Aorta (tissue), 5 donors: ENCODE data around the gene RELT. TPM values are rescaled to one million over a fixed set of nuclear protein-coding genes. Genes with fewer than 3 reads are reported as not detected.
A peak's percentile ranks its signal among the peaks of the same experiment; 100 is the strongest.

Source experiments
- ATAC-seq: fragments of 200-7000 bp; cut with Tn5 transposase; one replicate; pipeline ENCODE4 v1.9.1; 2022; ENCODE audit warnings: moderate library complexity; ENCODE audit not compliant: low FRiP score
- DNase-seq, 2 donors: peaks; one replicate each; pipeline ENCODE4 v3.0.0-alpha.2; 2020
- H3K27ac ChIP-seq, 2 donors: one replicate each; pipeline ENCODE4 v1.5.1; 2013; ENCODE audit warnings: low read length in 2 of 2, mild to moderate bottlenecking in 2 of 2, moderate library complexity in 2 of 2, control low read depth in 1 of 2, inconsistent platforms in 1 of 2, low read depth in 1 of 2
- H3K27me3 ChIP-seq, 2 donors: one replicate each; pipeline ENCODE4 v1.6.1; 2013; ENCODE audit warnings: control low read depth in 1 of 2, low read length in 1 of 2, mild to moderate bottlenecking in 1 of 2, moderate library complexity in 1 of 2; ENCODE audit not compliant: insufficient read depth in 2 of 2, control insufficient read depth in 1 of 2
- H3K36me3 ChIP-seq, 2 donors: one replicate each; pipeline ENCODE4 v1.6.1; 2013; ENCODE audit warnings: control low read depth in 1 of 2, low read length in 1 of 2, mild to moderate bottlenecking in 1 of 2; ENCODE audit not compliant: insufficient read depth in 2 of 2, control insufficient read depth in 1 of 2
- H3K4me1 ChIP-seq, 2 donors: one replicate each; pipeline ENCODE4 v1.6.1; 2013; ENCODE audit warnings: low read length in 2 of 2, control low read depth in 1 of 2, mild to moderate bottlenecking in 1 of 2, moderate library complexity in 1 of 2; ENCODE audit not compliant: insufficient read depth in 2 of 2, control insufficient read depth in 1 of 2
- H3K4me3 ChIP-seq, 2 donors: one replicate each; pipeline ENCODE4 v1.5.1; 2013; ENCODE audit warnings: low read length in 2 of 2, control low read depth in 1 of 2, mild to moderate bottlenecking in 1 of 2
- H3K9me3 ChIP-seq: one replicate; pipeline ENCODE4 v1.6.1; 2013; ENCODE audit warnings: mild to moderate bottlenecking, low read length; ENCODE audit not compliant: control insufficient read depth
- WGBS, 2 donors: extraction: QIAGEN DNeasy Blood & Tissue Kit; methylation state at CpG; one replicate each; pipeline ENCODE4 v1.1.7; 2013; 5-methylcytosine and 5-hydroxymethylcytosine counted together
- intact Hi-C, 2 donors: fragments of 100-400 bp; cut with DNase I; formaldehyde crosslinking; loops; one replicate each; pipeline versions ENCODE4 v1.14.2 to v1.15.0; 2022
- long read RNA-seq, 2 donors: library from polyadenylated mRNA; unstranded; transcript quantifications; one replicate each; pipeline ENCODE4 v2.0.0, GENCODE V29; 2020 to 2021
- polyA plus RNA-seq, 2 donors: library from polyadenylated mRNA; stranded (reverse); fragments of 200-250 nt; gene quantifications; one replicate each; pipeline ENCODE4 v1.2.3, GENCODE V29; 2013
- total RNA-seq, 2 donors: library from RNA; stranded (reverse); fragmentation: NEBNext Ultra II Directional; extraction: Animal tissue kit (Norgen Biotek cat#: 25700); gene quantifications; one replicate each; pipeline ENCODE4 v1.2.1, GENCODE V29; 2021
- donor health status: healthy with polysubstance abuse.
- donor health status: Bipolar disorder and iron deficiency.
- donor health status: DM: no; HTN: no; CAD: no.
- donor health status: DM: no; HTN: no; CAD: no.
- donor health status: DM: yes; HTN: yes; CAD: no.

RELT gene, protein sequence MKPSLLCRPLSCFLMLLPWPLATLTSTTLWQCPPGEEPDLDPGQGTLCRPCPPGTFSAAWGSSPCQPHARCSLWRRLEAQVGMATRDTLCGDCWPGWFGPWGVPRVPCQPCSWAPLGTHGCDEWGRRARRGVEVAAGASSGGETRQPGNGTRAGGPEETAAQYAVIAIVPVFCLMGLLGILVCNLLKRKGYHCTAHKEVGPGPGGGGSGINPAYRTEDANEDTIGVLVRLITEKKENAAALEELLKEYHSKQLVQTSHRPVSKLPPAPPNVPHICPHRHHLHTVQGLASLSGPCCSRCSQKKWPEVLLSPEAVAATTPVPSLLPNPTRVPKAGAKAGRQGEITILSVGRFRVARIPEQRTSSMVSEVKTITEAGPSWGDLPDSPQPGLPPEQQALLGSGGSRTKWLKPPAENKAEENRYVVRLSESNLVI
- total RNA-seq (10 to 100 TPM; 11.5 to 13.2 TPM), polyA plus RNA-seq (1 to 10 TPM; 1.1 to 1.3 TPM)
- long read RNA-seq, donor 1, transcript RELT-201 (11 exons, 3,535 nt), result minor isoform, 9 of 50 reads
- long read RNA-seq, donor 1, transcript RELT-204 (5 exons, 3,244 nt), result major isoform, 29 of 50 reads
- long read RNA-seq, donor 1, partial matches to known transcripts, result 6 of 50 reads
- long read RNA-seq, donor 1, other reads (novel, unspliced or antisense), result 6 of 50 reads
- long read RNA-seq, donor 2, partial matches to known transcripts, result 1 of 9 reads
- long read RNA-seq, donor 2, other reads (novel, unspliced or antisense), result 6 of 9 reads

DNA sequence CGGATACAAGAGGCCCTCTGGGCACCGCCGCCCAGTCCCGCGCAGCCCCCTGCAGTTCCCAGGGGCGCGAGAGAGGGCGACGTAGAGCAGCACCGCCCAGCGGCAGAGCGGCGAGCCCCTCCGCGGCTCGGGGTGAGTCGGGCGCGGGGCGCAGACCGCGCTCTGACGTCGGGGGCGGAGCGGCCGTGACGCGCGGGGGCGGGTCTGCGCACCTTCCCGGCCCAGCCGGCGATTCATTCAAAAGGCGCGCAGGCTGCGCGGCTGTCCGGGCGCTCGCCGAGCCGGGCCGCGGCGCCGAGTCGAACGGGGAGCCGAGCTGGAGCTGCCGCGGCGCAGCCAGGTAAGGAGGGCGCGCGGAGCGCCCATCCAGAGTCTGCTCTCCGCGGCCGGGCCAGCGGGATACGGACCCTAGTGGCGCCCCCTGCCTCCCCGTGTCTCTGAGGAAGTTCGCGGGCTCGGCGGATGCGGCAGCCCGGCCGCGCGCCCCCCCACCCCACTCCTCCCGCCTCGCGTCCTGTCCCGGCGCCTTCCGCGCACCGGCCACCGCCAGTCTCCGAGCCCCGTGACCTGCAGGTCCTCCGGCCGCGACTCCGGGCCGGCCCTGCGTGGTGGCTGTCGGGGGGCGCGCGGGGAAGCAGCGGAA lies at the start of gene RELT:
Gene RELT, plus strand, starts transcription at position 240 of the 643 bp plus-strand sequence. CDS start 12,738 bp downstream, outside the sequence.
- Histone ChIP-seq H3K9me3 (no peaks in the 10 kb centered on the region), H3K4me1 (no peaks in the 10 kb centered on the region), H3K27me3 (no peaks in the 10 kb centered on the region), H3K36me3 (no peaks in the 10 kb centered on the region), H3K4me3 (peak within 1 kb of the TSS; percentile 27 to 42), H3K27ac (peak within 1 kb of the TSS in 1 of 2 donors; percentile 50)
- DNase-seq, result peak; percentile 93 to 97
- intact Hi-C loops, result no loop called here
- peak; percentile 95 for ATAC-seq
- 1% methylated on average over 52 to 96 of the region's 96 CpGs for WGBS, 2 donors

DNA sequence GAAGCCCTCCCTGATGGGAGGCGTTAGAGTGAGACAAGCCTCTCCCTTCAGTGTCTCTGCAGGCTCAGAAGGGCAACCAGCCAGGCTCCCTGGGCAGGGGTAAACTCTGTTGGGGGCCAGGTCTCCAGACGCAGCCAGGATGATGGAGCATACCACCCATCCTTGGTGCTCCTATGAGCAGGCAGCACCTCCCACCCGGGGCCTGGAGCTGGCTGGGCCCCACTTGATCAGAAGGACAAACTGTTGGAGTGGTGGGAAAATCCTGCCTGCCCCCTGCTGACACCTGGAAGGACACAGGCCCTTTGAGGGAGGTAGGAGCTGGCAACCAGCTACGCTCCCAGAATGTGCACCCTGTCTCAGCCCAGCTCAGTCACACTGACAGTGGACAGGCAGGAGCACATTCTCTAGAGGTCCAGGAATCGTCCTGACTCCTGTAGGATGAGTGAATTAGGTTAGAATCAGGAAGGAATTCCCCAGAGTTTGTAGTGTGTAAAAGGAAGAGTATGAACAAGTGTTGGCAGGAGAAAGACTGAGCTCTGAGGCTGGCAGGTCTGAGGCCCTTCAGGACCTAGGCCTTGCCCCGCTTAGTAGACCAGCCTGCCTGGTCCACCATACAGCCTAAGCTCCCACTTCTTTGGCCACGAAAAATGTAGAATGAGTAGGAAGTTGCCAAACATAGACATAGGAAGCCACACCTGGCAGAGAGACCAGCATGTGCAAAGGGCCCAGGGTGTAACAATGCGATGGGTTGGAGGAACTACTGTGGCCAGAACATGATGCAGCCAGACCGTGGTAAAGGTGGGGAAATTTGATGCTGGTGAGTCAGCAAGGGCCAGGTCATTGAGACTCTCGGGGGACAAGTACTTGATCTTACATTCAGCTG lies 49.0 kb upstream of the RELT start:
- DNase-seq (no peak), ATAC-seq (no peak)
- peaks cover 0 to 26% of the 10 kb centered on the region in 2 donors for H3K4me1 ChIP-seq
- H3K36me3 ChIP-seq, result no peaks in the 10 kb centered on the region
- WGBS, 2 donors, result 14 to 20% methylated on average over 10 of the region's 10 CpGs
- H3K27ac ChIP-seq, result peak overlapping the region; percentile 41 to 94
- H3K9me3 ChIP-seq, result no peaks in the 10 kb centered on the region
- no peaks in the 10 kb centered on the region for H3K27me3 ChIP-seq
- no peak overlapping the region for H3K4me3 ChIP-seq
- intact Hi-C loops, result no loop called here

DNA sequence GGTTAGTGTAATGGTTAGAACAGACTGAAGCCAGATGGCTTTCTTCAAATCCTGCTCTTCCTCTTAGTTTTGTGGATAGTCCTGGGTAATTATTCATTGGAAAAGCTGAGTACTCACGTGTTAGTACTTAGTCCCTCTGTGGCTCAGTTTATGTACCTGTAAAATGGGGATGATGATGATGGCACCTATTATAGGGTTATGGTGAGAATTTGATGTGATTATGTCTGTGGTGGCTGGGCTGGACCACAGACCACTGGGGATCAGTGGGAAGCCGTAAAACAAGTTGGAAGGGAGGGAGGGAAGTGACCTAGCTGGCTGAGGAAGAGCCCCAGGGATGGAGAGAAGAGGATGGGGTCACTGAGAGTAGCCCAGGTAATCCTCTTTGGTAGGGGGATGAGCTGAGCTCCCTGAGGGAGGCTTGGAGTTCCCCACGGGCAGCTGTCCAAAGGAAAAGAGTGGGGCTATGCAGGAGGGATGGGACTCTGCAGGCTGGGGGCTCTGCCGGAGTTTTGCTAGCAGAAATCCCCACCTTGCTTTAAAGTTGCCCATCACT lies 48.3 kb upstream of the RELT start:
- peak overlapping the region; percentile 37 to 71 for H3K27ac ChIP-seq
- intact Hi-C loops, result no loop called here
- H3K4me3 ChIP-seq, result no peak overlapping the region
- DNase-seq (no peak), ATAC-seq (no peak)
- peaks cover 0 to 26% of the 10 kb centered on the region in 2 donors for H3K4me1 ChIP-seq
- H3K27me3 ChIP-seq, result no peaks in the 10 kb centered on the region
- 41 to 49% methylated on average over 4 of the region's 4 CpGs for WGBS, 2 donors
- no peaks in the 10 kb centered on the region for H3K36me3 ChIP-seq
- no peaks in the 10 kb centered on the region for H3K9me3 ChIP-seq

DNA sequence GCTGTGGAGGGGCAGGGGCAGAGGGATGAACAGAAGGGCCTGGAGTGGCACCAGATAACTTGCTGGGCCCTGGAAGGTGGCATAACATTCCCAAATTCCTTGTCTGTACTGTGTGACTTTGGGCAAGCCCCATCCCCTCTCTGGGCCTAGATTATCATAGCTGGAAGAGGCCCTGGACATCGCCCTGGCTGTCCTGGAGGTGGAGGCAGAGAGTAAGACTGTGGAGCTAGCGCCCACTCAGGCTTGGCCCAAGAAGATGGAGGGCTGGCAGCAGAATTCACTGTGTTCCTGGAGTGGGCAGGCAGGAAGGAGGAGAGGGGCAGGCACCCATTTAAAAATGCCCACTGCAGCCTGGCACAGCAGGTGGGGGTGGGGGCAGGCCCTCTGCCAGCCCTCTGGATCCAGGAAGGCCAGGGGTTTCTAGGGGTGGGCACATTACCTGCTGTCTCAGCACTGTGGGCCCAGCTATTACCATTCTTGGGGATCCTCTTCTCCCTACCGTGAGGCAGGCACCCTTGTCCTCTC lies 45.6 kb upstream of the RELT start:
- Histone ChIP-seq H3K27ac (peak overlapping the region; percentile 49 to 72), H3K36me3 (no peaks in the 10 kb centered on the region), H3K4me1 (peaks cover 0 to 20% of the 10 kb centered on the region in 2 donors), H3K27me3 (no peaks in the 10 kb centered on the region), H3K4me3 (no peak overlapping the region), H3K9me3 (no peaks in the 10 kb centered on the region)
- DNase-seq (no peak), ATAC-seq (no peak)
- intact Hi-C loops, result no loop called here
- WGBS, 2 donors, result 3 to 9% methylated on average over 3 of the region's 3 CpGs

DNA sequence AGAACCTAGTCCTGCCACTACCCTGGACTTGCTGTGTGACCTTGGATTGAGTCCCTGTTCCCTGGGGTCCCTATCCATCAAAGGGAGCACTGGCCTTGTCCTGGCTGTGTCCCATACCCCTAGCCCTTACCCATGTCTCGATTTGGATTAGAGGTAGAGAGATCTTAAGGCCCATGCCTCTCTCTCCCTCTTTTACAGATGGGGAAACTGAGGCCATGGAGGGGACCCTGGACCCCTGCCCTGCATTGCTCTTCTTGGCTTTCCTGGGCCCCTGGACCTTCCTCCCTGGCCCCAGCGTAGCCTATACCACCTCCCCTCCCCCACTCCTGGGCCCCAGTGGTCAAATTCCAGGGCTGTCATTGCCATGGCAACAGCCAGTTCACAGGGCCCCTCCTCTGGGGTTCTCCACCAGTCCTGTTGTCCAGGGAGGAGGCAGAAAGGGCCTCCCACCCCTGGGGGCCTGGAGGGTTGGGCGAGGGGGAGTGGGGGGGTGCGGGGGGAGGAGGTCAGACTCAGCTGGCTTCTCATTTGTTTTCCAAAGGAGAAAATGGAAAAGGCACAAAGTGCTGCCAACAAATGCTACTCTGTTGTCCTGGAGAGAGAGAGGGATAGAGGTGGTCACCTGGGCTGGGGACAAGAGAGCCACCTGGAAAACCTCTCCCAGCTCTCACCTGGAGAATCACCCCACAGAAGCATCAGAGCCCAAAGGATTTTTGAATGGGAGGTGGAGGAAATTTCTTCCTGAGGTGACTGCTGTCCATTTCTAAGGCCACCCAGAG lies 44.9 kb upstream of the RELT start:
- peak overlapping the region; percentile 38 to 49 for H3K27ac ChIP-seq
- intact Hi-C loops, result no loop called here
- 4 to 6% methylated on average over 4 of the region's 4 CpGs for WGBS, 2 donors
- no peak overlapping the region for H3K4me3 ChIP-seq
- H3K36me3 ChIP-seq, result no peaks in the 10 kb centered on the region
- DNase-seq (peak in 1 of 2 donors; percentile 65), ATAC-seq (peak; percentile 16)
- peaks cover 0 to 20% of the 10 kb centered on the region in 2 donors for H3K4me1 ChIP-seq
- no peaks in the 10 kb centered on the region for H3K27me3 ChIP-seq
- no peaks in the 10 kb centered on the region for H3K9me3 ChIP-seq

DNA sequence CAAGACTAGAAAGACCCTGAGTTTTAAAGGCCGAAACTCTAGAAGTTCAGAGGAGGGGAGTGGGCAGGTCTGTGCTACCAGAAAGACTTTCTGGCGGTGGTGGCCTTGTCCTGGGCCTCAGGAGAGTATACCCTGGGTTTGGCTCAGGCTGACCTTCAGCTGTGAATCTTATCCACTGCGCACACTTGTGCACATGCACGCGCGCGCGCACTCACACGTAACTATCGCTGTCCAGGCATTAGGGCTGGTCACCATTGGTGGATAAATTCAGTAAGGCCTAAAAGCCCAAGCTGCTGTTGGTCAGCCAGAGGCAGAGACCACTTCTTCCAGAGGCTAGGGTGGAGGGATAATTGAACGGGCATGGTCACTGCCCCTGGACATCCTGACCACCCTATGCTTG lies 43.0 kb upstream of the RELT start:
- H3K9me3 ChIP-seq, result no peaks in the 10 kb centered on the region
- H3K27me3 ChIP-seq, result no peaks in the 10 kb centered on the region
- ATAC-seq (no peak), DNase-seq (no peak)
- no peak overlapping the region for H3K4me3 ChIP-seq
- intact Hi-C loops, result no loop called here
- WGBS, 2 donors, result 64 to 68% methylated on average over 11 of the region's 11 CpGs
- no peaks in the 10 kb centered on the region for H3K36me3 ChIP-seq
- H3K27ac ChIP-seq, result peak overlapping the region in 1 of 2 donors; percentile 70
- H3K4me1 ChIP-seq, result peaks cover 0 to 17% of the 10 kb centered on the region in 2 donors

DNA sequence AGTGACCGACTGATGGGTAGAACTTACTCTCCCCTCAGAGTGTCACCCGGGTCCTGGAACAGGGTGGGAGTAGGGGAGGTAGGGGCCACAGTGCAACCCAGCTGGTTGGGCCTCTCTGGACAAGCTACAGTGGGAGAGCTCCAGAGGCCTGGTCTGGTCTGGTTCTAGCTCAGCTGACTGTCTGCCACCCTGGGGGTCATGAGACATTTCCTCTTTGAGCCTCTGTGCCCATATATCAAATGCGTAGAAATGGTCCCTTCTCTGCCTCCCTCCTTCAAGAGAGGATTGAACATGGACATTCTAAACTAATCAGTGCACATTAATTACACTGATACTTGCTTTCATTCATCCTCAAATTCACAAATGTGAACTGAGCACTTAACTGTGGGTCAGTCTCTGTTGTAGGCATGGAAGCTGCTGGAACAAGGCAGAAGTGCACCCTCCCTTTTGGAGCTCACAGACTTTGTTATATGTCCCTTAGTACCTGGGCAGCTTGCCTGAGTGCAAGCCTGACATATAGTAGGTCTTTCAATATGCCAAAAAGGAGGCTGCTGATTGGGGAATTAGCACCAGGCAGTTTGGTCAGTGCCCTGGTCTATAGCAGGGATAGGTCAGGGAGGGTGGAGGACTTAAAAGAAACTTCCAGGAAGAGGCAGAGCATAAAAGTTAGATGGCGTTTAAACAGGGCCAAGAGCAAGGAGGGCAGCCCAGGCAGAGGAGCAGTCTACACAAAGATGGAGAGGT lies 42.4 kb upstream of the RELT start:
- H3K4me3 ChIP-seq, result no peak overlapping the region
- 22 to 27% methylated on average over 4 of the region's 4 CpGs for WGBS, 2 donors

More for the DNA sequence above, 42.4 kb upstream of the RELT start:
- Histone ChIP-seq H3K27me3 (no peaks in the 10 kb centered on the region), H3K27ac (peak overlapping the region; percentile 11 to 70), H3K36me3 (no peaks in the 10 kb centered on the region), H3K9me3 (no peaks in the 10 kb centered on the region), H3K4me1 (peaks cover 0 to 14% of the 10 kb centered on the region in 2 donors)
- DNase-seq (no peak), ATAC-seq (no peak)
- intact Hi-C loops, result no loop called here
